H4 (cell line): ENCODE data around the gene F8A1. TPM values are rescaled to one million over a fixed set of nuclear protein-coding genes. Genes with fewer than 3 reads are reported as not detected.

Experiments used
- total RNA-seq: library from RNA; depleted of rRNA; stranded (reverse); fragments of >200 nt; shearing (Covaris generic); gene quantifications from 2 replicates; pipeline ENCODE4 v1.2.3, GENCODE V29; 2014; rRNA removed

F8A1 gene
- total RNA-seq, 1 experiment from 2014 or later, result 6.4 TPM

Other genes starting within 250 kb of the F8A1 start
- not detected in 2 replicates for gene CTAG2, start 232.8 kb upstream of the F8A1 start, total RNA-seq
- 0.08 and 0.33 TPM in 2 replicates for gene GAB3, start 135.3 kb upstream of the F8A1 start, total RNA-seq
- gene DKC1, start 123.5 kb upstream of the F8A1 start, total RNA-seq, result 47.9 and 68.3 TPM in 2 replicates
- 9.3 and 15.4 TPM in 2 replicates for gene MPP1, start 80.9 kb upstream of the F8A1 start, total RNA-seq
- not detected in 2 replicates for gene SMIM9, start 51.7 kb upstream of the F8A1 start, total RNA-seq
- 2.5 and 2.8 TPM in 2 replicates for gene F8, start 136.4 kb downstream of the F8A1 start, total RNA-seq
- 61.2 and 73.0 TPM in 2 replicates for gene FUNDC2, start 140.5 kb downstream of the F8A1 start, total RNA-seq
- 20.4 and 29.7 TPM in 2 replicates for gene CMC4, start 184.8 kb downstream of the F8A1 start, total RNA-seq
- 4.1 and 4.5 TPM in 2 replicates for gene MTCP1, start 184.8 kb downstream of the F8A1 start, total RNA-seq
- 7.5 and 10.2 TPM in 2 replicates for gene BRCC3, start 185.2 kb downstream of the F8A1 start, total RNA-seq